H9 (cell line): Measurements from ENCODE around the gene SURF2. TPM values are rescaled to one million over a fixed set of nuclear protein-coding genes. Genes with fewer than 3 reads are reported as not detected.

ENCODE experiments used
- DNase-seq: peaks from one replicate; pipeline ENCODE4 v3.0.0-alpha.2; 2017
- H2AFZ ChIP-seq: one replicate; pipeline ENCODE4 v1.6.1; 2013; ENCODE audit warnings: mild to moderate bottlenecking, low read length, control low read depth, moderate library complexity
- H2AK5ac ChIP-seq: 2 replicates; pipeline ENCODE4 v1.6.1; 2013; ENCODE audit warnings: low read length, control low read depth, mixed read lengths; ENCODE audit not compliant: insufficient read length
- H2BK120ac ChIP-seq: one replicate; pipeline ENCODE4 v1.6.1; 2013; ENCODE audit warnings: low read depth, mild to moderate bottlenecking, low read length, control low read depth, inconsistent platforms; ENCODE audit not compliant: poor library complexity, severe bottlenecking
- H2BK12ac ChIP-seq: 2 replicates; pipeline ENCODE4 v1.6.1; 2013; ENCODE audit warnings: low read length, control low read depth, mixed read lengths, low read depth; ENCODE audit not compliant: insufficient read length
- H2BK15ac ChIP-seq: 2 replicates; pipeline ENCODE4 v1.6.1; 2013; ENCODE audit warnings: low read depth, low read length, control low read depth
- H2BK20ac ChIP-seq: one replicate; pipeline ENCODE4 v1.6.1; 2013; ENCODE audit warnings: low read depth, mild to moderate bottlenecking, low read length, control low read depth, inconsistent platforms; ENCODE audit not compliant: poor library complexity, severe bottlenecking
- H2BK5ac ChIP-seq: 2 replicates; pipeline ENCODE4 v1.6.1; 2013; ENCODE audit warnings: low read length, control low read depth, mixed read lengths; ENCODE audit not compliant: insufficient read length
- H3K14ac ChIP-seq: 2 replicates; pipeline ENCODE4 v1.6.1; 2013; ENCODE audit warnings: low read length, control low read depth; ENCODE audit not compliant: insufficient read depth
- H3K18ac ChIP-seq: 2 replicates; pipeline ENCODE4 v1.6.1; 2013; ENCODE audit warnings: low read depth, mild to moderate bottlenecking, mixed read lengths, low read length, control low read depth; ENCODE audit not compliant: insufficient read length
- H3K23ac ChIP-seq: 2 replicates; pipeline ENCODE4 v1.6.1; 2013; ENCODE audit warnings: low read length, control low read depth, mixed read lengths, low read depth; ENCODE audit not compliant: insufficient read length
- H3K23me2 ChIP-seq: 2 replicates; pipeline ENCODE4 v1.6.1; 2013; ENCODE audit warnings: low read depth, mild to moderate bottlenecking, mixed read lengths, low read length, control low read depth; ENCODE audit not compliant: insufficient read length, poor library complexity, severe bottlenecking
- H3K27ac ChIP-seq: 2 replicates; pipeline ENCODE4 v1.5.1; 2013; ENCODE audit warnings: low read length, control low read depth, mixed read lengths, low read depth; ENCODE audit not compliant: insufficient read length
- H3K27me3 ChIP-seq: 2 replicates; pipeline ENCODE4 v1.6.1; 2013; ENCODE audit warnings: low read length, control low read depth, inconsistent platforms; ENCODE audit not compliant: insufficient read depth
- H3K4ac ChIP-seq: 2 replicates; pipeline ENCODE4 v1.6.1; 2013; ENCODE audit warnings: low read depth, mild to moderate bottlenecking, control low read depth, inconsistent platforms, low read length, moderate library complexity
- H3K4me1 ChIP-seq: 2 replicates; pipeline ENCODE4 v1.6.1; 2013; ENCODE audit warnings: low read length, control low read depth, inconsistent platforms; ENCODE audit not compliant: insufficient read depth
- H3K4me2 ChIP-seq: 2 replicates; pipeline ENCODE4 v1.6.1; 2013; ENCODE audit warnings: low read length, control low read depth, mixed read lengths; ENCODE audit not compliant: insufficient read length, insufficient read depth
- H3K56ac ChIP-seq: 2 replicates; pipeline ENCODE4 v1.6.1; 2013; ENCODE audit warnings: low read depth, mild to moderate bottlenecking, mixed read lengths, low read length, control low read depth; ENCODE audit not compliant: insufficient read length
- H3K79me1 ChIP-seq: 2 replicates; pipeline ENCODE4 v1.6.1; 2013; ENCODE audit warnings: low read depth, mild to moderate bottlenecking, moderate library complexity, low read length, control low read depth, inconsistent platforms; ENCODE audit not compliant: insufficient read depth, poor library complexity, severe bottlenecking
- H3K79me2 ChIP-seq: 2 replicates; pipeline ENCODE4 v1.6.1; 2013; ENCODE audit warnings: low read length, control low read depth, inconsistent platforms; ENCODE audit not compliant: insufficient read depth
- H3K9ac ChIP-seq: 2 replicates; pipeline ENCODE4 v1.6.1; 2013; ENCODE audit warnings: low read length, control low read depth, mixed read lengths; ENCODE audit not compliant: insufficient read length; ENCODE audit errors: extremely low read depth
- H3K9me3 ChIP-seq: one replicate; pipeline ENCODE4 v1.6.1; 2013; ENCODE audit warnings: low read depth, low read length, inconsistent platforms; ENCODE audit not compliant: control insufficient read depth
- H3T11ph ChIP-seq: one replicate; pipeline ENCODE4 v1.6.1; 2013; ENCODE audit warnings: mild to moderate bottlenecking, low read length, control low read depth, inconsistent platforms
- H4K20me1 ChIP-seq: one replicate; pipeline ENCODE4 v1.6.1; 2013; ENCODE audit not compliant: control insufficient read depth, insufficient read length, insufficient read depth
- H4K5ac ChIP-seq: 2 replicates; pipeline ENCODE4 v1.6.1; 2013; ENCODE audit warnings: low read depth, mild to moderate bottlenecking, mixed read lengths, low read length, control low read depth; ENCODE audit not compliant: insufficient read length
- H4K8ac ChIP-seq: replicated peaks from 2 replicates; pipeline ENCODE4 v1.6.1; 2013; ENCODE audit warnings: low read length, control low read depth, mixed read lengths, low read depth; ENCODE audit not compliant: insufficient read length
- H4K91ac ChIP-seq: 2 replicates; pipeline ENCODE4 v1.6.1; 2013; ENCODE audit warnings: low read depth, mild to moderate bottlenecking, moderate library complexity, mixed read lengths, low read length, control low read depth; ENCODE audit not compliant: insufficient read length
- H3K27ac Mint-ChIP-seq, 3 experiments: 2 replicates in 2 of 3; 3 replicates in 1 of 3; pipeline ENCODE4 v1.8.0; 2020 to 2021; ENCODE audit warnings: mixed read lengths in 3 of 3, mild to moderate bottlenecking in 1 of 3, moderate library complexity in 1 of 3
- H3K27me3 Mint-ChIP-seq: 2 replicates; pipeline ENCODE4 v1.8.0; 2021; ENCODE audit warnings: low read depth, mild to moderate bottlenecking, moderate library complexity, mixed read lengths
- H3K36me3 Mint-ChIP-seq, 3 experiments: 2 replicates in 2 of 3; 3 replicates in 1 of 3; pipeline ENCODE4 v1.8.0; 2020 to 2021; ENCODE audit warnings: low read depth in 3 of 3, mixed read lengths in 3 of 3; ENCODE audit not compliant: insufficient read depth in 1 of 3
- H3K4me1 Mint-ChIP-seq, 2 experiments: 2 replicates each; pipeline ENCODE4 v1.8.0; 2020; ENCODE audit warnings: mixed read lengths in 2 of 2
- H3K4me3 Mint-ChIP-seq, 2 experiments: 2 replicates in 1 of 2; 3 replicates in 1 of 2; pipeline ENCODE4 v1.8.0; 2020 to 2021; ENCODE audit warnings: mild to moderate bottlenecking in 2 of 2, mixed read lengths in 2 of 2, moderate library complexity in 1 of 2
- H3K9me3 Mint-ChIP-seq, 2 experiments: 2 replicates in 1 of 2; 3 replicates in 1 of 2; pipeline ENCODE4 v1.8.0; 2020; ENCODE audit warnings: mild to moderate bottlenecking in 2 of 2, mixed read lengths in 2 of 2, moderate library complexity in 1 of 2
- CTCF ChIP-seq: fragments of 200-600 bp; sonication (generic); conservative IDR thresholded peaks from 3 replicates; pipeline ENCODE4 v1.8.0; 2021; ENCODE audit warnings: antibody characterized with exemption, mild to moderate bottlenecking
- WGBS: extraction: QIAGEN DNeasy Blood & Tissue Kit; methylation state at CpG from one replicate; pipeline ENCODE4 v1.1.7; 2013; ENCODE audit warnings: missing lambda C conversion rate, low lambda C conversion rate, mixed read lengths; ENCODE audit not compliant: insufficient read length; ENCODE audit errors: extremely low coverage; 5-methylcytosine and 5-hydroxymethylcytosine counted together
- total RNA-seq: library from RNA; stranded (reverse); gene quantifications from 2 replicates; pipeline ENCODE4 v1.2.1, GENCODE V29; 2021

The SURF2 gene
- total RNA-seq, 1 experiment from 2014 or later: 44.4 TPM

- no peak overlapping the region for H3K27ac Mint-ChIP-seq
Measured at GRCh38 chr9:133327834-133328484, 28.4 kb upstream of the SURF2 start.

More at GRCh38 chr9:133327834-133328484, 28.4 kb upstream of the SURF2 start:
- no peak for TF ChIP-seq CTCF
- H3K9ac ChIP-seq: no peak overlapping the region
- H3K79me2 ChIP-seq: no peaks in the 10 kb centered on the region
- peak; percentile 18 for DNase-seq
- peaks cover 11% of the 10 kb centered on the region for H3K9me3 ChIP-seq
- H2AFZ ChIP-seq: no peak overlapping the region
- H3K27me3 ChIP-seq: no peaks in the 10 kb centered on the region
- H3K23ac ChIP-seq: no peak overlapping the region
- no peaks in the 10 kb centered on the region for H4K20me1 ChIP-seq
- no peaks in the 10 kb centered on the region for H3K23me2 ChIP-seq
- peaks cover 26 to 36% (median 30%) of the 10 kb centered on the region in 3 experiments for H3K36me3 Mint-ChIP-seq
- peaks cover 21% of the 10 kb centered on the region for H3K27me3 Mint-ChIP-seq
- H2BK5ac ChIP-seq: no peak overlapping the region
- no peak overlapping the region for H2BK20ac ChIP-seq
- no peak overlapping the region for H3K18ac ChIP-seq
- no peak overlapping the region for H2BK12ac ChIP-seq
- H4K5ac ChIP-seq: no peak overlapping the region
- no peak overlapping the region for H3K56ac ChIP-seq
- H3K4me1 Mint-ChIP-seq: 0 out of 4 replicates have a peak, but pooled peaks cover 0 to 4% of the 10 kb centered on the region in 2 experiments
- no peak overlapping the region for H3K4ac ChIP-seq
- H3K14ac ChIP-seq: no peak overlapping the region
- no peak overlapping the region for H3K4me2 ChIP-seq
- H2AK5ac ChIP-seq: no peak overlapping the region
- H4K91ac ChIP-seq: no peak overlapping the region
- WGBS: no CpG with 5 or more reads among the region's 10 CpGs
- no peak overlapping the region for H2BK120ac ChIP-seq
- H3K27ac ChIP-seq: no peak overlapping the region
- H4K8ac ChIP-seq: no peak overlapping the region
- no peaks in the 10 kb centered on the region for H3K4me1 ChIP-seq
- no peak overlapping the region for H3T11ph ChIP-seq
- H3K4me3 Mint-ChIP-seq: no peak overlapping the region
- no peaks in the 10 kb centered on the region for H3K79me1 ChIP-seq
- no peak overlapping the region for H2BK15ac ChIP-seq
- peaks cover 35 to 41% of the 10 kb centered on the region in 2 experiments for H3K9me3 Mint-ChIP-seq
